GM19372 (cell line): Measurements from ENCODE around the gene SLC7A1.

ENCODE experiments used
- ATAC-seq: cut with Tn5 transposase; IDR thresholded peaks from one replicate; pipeline ENCODE4 v1.9.1; 2021; ENCODE audit warnings: mild to moderate bottlenecking, low read depth, moderate library complexity; ENCODE audit not compliant: unreplicated experiment

The SLC7A1 gene

DNA sequence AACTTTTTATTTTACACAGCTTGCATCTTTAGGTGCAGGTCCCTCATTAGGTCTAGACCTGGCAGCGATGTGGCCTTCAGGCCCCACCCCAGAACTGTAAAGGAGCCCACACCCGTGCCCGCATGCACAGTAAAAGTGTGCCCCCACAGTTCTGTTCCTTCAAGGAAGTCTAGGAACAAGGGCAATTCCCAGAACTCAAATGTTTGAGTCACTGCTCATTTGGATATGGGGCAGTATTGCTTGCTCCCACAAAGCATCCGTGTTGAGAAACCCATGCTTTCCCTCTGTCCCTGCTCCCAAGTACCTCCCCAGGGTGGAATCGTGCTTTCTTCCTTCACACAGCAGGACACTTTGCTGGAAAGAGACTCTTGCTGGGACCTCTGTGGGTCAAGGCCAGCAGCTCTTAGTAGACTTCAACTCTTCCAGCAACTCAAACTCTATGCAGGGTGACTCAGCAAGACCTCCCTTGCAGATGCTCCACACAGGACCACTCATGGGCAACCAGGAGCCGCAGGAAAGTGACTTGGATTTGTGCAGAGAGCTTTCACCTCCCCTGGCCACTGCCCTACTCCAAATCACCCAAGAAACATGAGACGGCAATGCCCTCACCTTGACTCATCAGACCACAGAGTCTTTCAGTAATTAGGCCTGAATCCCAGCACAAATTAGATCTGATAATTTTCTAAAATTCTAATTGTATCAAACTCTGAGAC lies 12.3 kb downstream of the SLC7A1 start:
- ATAC-seq, result no peak

GRCh38 chr13:29582171-29582570 lies 13.3 kb downstream of the SLC7A1 start:
- no peak for ATAC-seq

DNA sequence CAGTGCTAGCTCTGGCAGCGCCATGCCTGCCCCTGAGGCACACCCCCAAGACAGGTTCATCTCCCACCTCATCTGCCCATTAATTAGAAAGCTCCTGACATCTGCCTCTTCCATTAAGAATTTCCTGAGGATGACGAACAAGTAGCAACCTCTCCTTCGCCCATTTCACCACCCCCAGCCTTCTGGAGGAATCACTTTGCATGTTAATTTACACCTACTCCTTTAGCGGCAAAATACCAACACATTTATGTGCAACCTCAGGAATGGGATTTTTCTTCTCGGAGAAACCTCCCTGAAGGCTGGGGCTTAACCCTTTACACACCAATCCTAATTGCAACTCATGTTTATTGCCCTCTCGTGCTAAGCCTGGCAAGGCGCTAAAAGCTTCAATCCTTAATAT lies 13.8 kb downstream of the SLC7A1 start:
- ATAC-seq, result no peak

- no peak for ATAC-seq
These were observed 16.4 kb downstream of the SLC7A1 start for GRCh38 chr13:29579094-29579493.

- ATAC-seq, result no peak
These were observed 17.0 kb downstream of the SLC7A1 start for GRCh38 chr13:29578300-29579085.

GRCh38 chr13:29577136-29578051 lies 18.1 kb downstream of the SLC7A1 start:
- ATAC-seq, result no peak

DNA sequence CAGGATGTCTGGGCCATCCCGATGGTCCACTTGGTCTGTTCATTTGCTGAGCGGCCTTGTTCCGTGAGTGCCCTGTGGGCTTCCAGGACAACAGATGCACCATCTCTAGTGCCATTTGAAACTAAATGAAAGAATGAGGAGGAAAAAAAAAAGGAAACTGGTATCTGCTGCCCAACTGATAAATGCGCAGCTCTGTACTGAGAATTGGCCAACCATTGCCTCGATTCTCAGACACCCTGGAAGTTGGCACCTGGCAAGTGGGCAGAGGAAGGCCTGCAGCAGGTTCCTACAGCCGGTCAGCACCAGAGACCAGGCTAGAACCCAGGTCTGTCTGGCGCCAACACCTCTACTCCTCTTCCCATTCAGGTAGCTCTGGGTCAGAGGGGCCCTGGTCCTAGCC lies 18.9 kb downstream of the SLC7A1 start:
- no peak for ATAC-seq

DNA sequence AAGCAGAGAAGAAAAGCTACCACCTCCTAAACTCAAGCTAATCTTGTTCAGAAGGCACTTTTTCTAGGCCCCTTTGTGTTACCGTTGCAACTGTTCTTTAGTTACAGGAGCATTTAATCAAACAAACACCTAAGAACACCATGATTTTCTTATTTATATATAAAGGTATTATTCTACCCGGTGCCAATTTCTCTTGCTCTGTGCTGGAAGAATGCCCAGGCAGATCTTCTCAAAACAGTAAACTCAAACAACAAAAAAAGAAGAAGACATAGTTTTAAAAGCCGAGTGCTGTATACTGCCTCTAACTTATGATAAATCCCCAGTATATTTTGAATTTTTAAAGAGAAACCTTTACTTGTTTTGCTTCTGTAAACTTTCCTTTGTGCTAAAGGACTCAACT lies 20.4 kb downstream of the SLC7A1 start:
- no peak for ATAC-seq

- ATAC-seq, result no peak
These were observed 22.3 kb downstream of the SLC7A1 start for GRCh38 chr13:29573190-29573589.

DNA sequence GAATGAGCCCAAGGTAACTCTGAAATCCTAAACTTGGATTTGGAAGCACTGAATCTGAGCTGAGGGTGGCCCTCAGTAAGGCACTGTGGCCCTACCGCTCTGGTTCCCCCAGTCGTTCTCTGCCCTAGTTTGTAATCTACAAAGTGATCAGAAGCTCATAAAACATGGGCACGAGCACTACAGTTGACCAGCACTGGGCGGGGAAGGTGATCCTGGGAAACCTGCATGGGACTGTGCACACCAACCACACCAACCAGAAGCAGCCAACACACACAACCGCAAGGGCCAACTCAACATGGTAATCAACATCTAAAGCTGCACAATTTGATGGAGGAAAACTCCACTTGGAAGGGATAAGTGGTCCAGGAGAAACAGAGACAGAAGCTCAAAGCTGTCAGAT lies 22.9 kb downstream of the SLC7A1 start:
- no peak for ATAC-seq

- ATAC-seq, result no peak
These were observed 23.5 kb downstream of the SLC7A1 start for GRCh38 chr13:29571876-29572570.

GRCh38 chr13:29570051-29570654 lies 25.3 kb downstream of the SLC7A1 start:
- no peak for ATAC-seq

DNA sequence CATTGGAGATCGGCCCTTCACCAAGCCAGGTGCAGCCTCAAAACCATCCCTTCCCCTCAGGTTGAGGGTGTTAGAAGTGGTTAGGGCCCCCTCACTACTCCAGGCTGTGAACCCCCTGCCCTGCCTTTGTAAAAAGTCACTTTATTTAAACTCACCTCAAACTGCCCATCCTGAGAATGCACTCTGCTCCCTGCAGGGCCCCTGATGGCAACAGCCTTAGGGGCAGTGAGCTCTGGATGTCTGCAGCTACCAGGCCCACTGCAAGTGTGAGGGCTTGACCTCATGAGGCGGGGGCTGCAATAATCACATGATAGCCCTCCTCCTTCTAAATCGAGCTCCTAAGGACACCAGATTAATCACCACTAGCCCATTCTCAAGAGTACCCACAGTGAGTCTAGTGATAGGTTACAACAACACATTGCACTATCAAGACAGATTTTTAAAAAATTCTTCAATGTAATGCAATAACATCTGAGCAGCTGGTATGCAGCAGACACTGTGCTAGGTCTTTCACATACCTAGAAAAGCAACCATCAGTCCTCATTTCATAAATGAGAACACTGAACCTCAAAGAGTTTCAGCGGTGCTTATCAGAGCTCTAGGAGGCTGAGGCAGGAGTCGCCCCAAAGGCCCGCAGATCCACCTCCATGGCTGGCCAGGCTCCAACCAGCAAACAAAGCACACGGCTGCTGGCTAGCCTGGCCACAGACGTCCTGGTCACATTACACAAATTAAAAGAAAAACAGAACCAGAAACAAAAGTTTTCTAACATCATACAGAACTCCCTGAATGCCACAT lies 26.0 kb downstream of the SLC7A1 start:
- ATAC-seq, result no peak

GRCh38 chr13:29568731-29569130 lies 26.8 kb downstream of the SLC7A1 start:
- ATAC-seq, result no peak

GRCh38 chr13:29567411-29567810 lies 28.1 kb downstream of the SLC7A1 start:
- ATAC-seq, result no peak

GRCh38 chr13:29566206-29566605 lies 29.3 kb downstream of the SLC7A1 start:
- no peak for ATAC-seq

DNA sequence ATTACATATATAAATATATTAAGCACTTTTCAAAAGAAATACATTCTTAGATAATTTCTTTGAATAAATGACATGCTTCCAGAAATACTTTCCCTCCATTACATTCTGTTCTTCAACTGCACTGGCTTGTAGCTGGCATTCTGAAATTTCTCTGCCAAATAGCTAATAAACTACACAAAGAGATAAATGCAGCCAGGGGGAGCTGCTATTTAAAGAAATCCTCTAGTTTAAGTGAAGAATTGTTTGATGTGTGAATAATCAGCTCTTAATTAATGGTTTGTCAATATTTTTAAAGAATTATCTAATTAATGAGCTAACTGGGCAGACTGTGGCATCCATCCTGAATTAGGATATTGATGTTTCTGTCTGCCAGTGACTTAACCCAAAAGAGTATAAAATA lies 30.7 kb downstream of the SLC7A1 start:
- no peak for ATAC-seq

DNA sequence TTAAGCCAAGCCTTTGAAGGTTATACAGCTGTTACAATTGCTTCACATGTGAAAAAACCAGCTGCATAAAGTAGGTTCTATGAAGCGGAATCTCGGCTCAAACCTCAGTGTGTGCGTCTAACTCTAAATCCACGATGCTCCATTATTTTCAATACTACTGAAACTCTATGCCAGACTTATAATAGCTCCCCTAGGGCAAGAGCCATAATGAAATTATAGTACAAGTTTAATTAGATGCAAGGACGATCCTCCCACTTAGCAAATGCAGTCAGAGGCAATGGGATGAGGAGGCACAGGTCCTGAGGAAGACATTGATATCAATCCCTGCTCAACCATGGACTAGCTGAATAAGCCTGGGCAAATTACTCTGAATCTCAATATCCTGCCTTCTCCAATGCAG lies 31.1 kb downstream of the SLC7A1 start:
- no peak for ATAC-seq

GRCh38 chr13:29563941-29564340 lies 31.5 kb downstream of the SLC7A1 start:
- ATAC-seq, result no peak
